Panc1 (cell line): ENCODE results near the gene C12orf57. TPM values are rescaled to one million over a fixed set of nuclear protein-coding genes. Genes with fewer than 3 reads are reported as not detected.

ENCODE experiments used
- ATAC-seq: fragments of 200-7000 bp; cut with Tn5 transposase; 2 replicates; pipeline ENCODE4 v1.9.1; 2020; ENCODE audit warnings: mild to moderate bottlenecking, moderate library complexity
- BruUV-seq: library from RNA; stranded (reverse); fragments of 400-500 nt; replicated peaks from 2 replicates; lab custom pipeline; 2021; lab: Mats Ljungman, UMichigan
- CTCF ChIA-PET: fragments of 300-600 bp; sonication (Branson Sonifier 250); formaldehyde crosslinking; loops from one replicate; lab custom pipeline; 2022; ENCODE audit warnings: antibody characterized with exemption; lab: Charles Lee
- POLR2A ChIA-PET: fragments of 300-600 bp; sonication (Branson Sonifier 250); formaldehyde crosslinking; loops from one replicate; lab custom pipeline; 2022; ENCODE audit warnings: antibody characterized with exemption; lab: Charles Lee
- DNase-seq: peaks from one replicate; pipeline ENCODE4 v3.0.0-alpha.2; 2010; ENCODE audit warnings: low read depth, low spot score
- H3K27ac ChIP-seq: 2 replicates; pipeline ENCODE4 v1.5.1; 2011; ENCODE audit warnings: mild to moderate bottlenecking, low read length, inconsistent platforms
- H3K27me3 ChIP-seq: fragments of 200-500 bp; sonication (Bioruptor generic); 2 replicates; pipeline ENCODE4 v1.6.0; 2014; ENCODE audit warnings: low read length, inconsistent platforms; ENCODE audit not compliant: control insufficient read depth, insufficient read depth
- H3K36me3 ChIP-seq: fragments of 200-500 bp; sonication (Bioruptor generic); 2 replicates; pipeline ENCODE4 v1.5.1; 2014; ENCODE audit warnings: inconsistent platforms, mild to moderate bottlenecking, low read length, moderate library complexity; ENCODE audit not compliant: control insufficient read depth, insufficient read depth
- H3K4me1 ChIP-seq: 2 replicates; pipeline ENCODE4 v1.5.1; 2011; ENCODE audit warnings: inconsistent platforms, mild to moderate bottlenecking, low read length, moderate library complexity; ENCODE audit not compliant: control insufficient read depth, insufficient read depth
- H3K4me3 ChIP-seq, 2 experiments: 2 replicates each; pipeline ENCODE4 v1.5.1; 2011 to 2012; ENCODE audit warnings: low read depth in 2 of 2, low read length in 2 of 2, mild to moderate bottlenecking in 2 of 2, inconsistent platforms in 1 of 2, moderate library complexity in 1 of 2
- H3K9me3 ChIP-seq: fragments of 200-500 bp; sonication (Bioruptor generic); 2 replicates; pipeline ENCODE4 v1.5.1; 2014; ENCODE audit warnings: low read depth, mild to moderate bottlenecking, inconsistent platforms, low read length, moderate library complexity; ENCODE audit not compliant: control insufficient read depth, insufficient read depth
- CTCF ChIP-seq: fragments of 450-650 bp; IDR thresholded peaks from 2 replicates; pipeline ENCODE4 v1.5.1; 2017; ENCODE audit warnings: mild to moderate bottlenecking
- POLR2AphosphoS5 ChIP-seq: IDR thresholded peaks from 2 replicates; pipeline ENCODE4 v1.6.1; 2012; ENCODE audit warnings: mild to moderate bottlenecking, low read depth, low read length, moderate library complexity
- REST ChIP-seq, 2 experiments: IDR thresholded peaks; 2 replicates each; pipeline ENCODE4 v1.6.1; 2011 to 2012; ENCODE audit warnings: low read depth in 2 of 2, control low read depth in 1 of 2, low read length in 1 of 2, mild to moderate bottlenecking in 1 of 2, moderate library complexity in 1 of 2; ENCODE audit not compliant: insufficient read depth in 1 of 2
- SIN3A ChIP-seq: IDR thresholded peaks from 2 replicates; pipeline ENCODE4 v1.6.1; 2012; ENCODE audit warnings: low read depth, mild to moderate bottlenecking, low read length, moderate library complexity, borderline replicate concordance; ENCODE audit not compliant: insufficient read depth
- TCF7L2 ChIP-seq: IDR thresholded peaks from 2 replicates; pipeline ENCODE4 v1.6.1; 2011; ENCODE audit warnings: mild to moderate bottlenecking, low read depth, low read length, inconsistent platforms
- in situ Hi-C: cut with HindIII; loops from 2 replicates; pipeline ENCODE4 v1.10.0; 2016; ENCODE audit warnings: low sequenced_read_pairs, low pct_unique_long_range_greater_than_20kb
- intact Hi-C: fragments of 100-400 bp; cut with micrococcal nuclease; formaldehyde crosslinking; loops from one replicate; pipeline ENCODE4 v1.10.0; 2022; ENCODE audit not compliant: unreplicated experiment
- total RNA-seq: library from RNA; stranded (reverse); gene quantifications from one replicate; pipeline ENCODE4 v1.2.1, GENCODE V29; 2021; ENCODE audit not compliant: unreplicated experiment

The C12orf57 gene
- total RNA-seq, 1 experiment from 2014 or later: 126 TPM

GRCh38 chr12:6950401-6950801 is 6.6 kb downstream of the C12orf57 start:
- CTCF ChIA-PET: no interaction called here
- in situ Hi-C loops (no loop called here), intact Hi-C loops (no loop called here)
- Histone ChIP-seq H3K4me1 (peaks cover 6% of the 10 kb centered on the region), H3K4me3 (no peak overlapping the region), H3K9me3 (no peaks in the 10 kb centered on the region), H3K27ac (no peak overlapping the region), H3K36me3 (no peaks in the 10 kb centered on the region), H3K27me3 (no peaks in the 10 kb centered on the region)
- BruUV-seq: no TSS peak
- POLR2A ChIA-PET: no interaction called here
- DNase-seq (no peak), ATAC-seq (no peak)
- TF ChIP-seq POLR2AphosphoS5: no peak
- TF ChIP-seq REST (IDR thresholded peaks at IDR 0.05; ENCODE audit: insufficient read depth in 1 of 2, low read depth in 2 of 2, low read length in 1 of 2): no peak
- TF ChIP-seq CTCF: no peak
- no peak for TF ChIP-seq TCF7L2
- no peak for TF ChIP-seq SIN3A

- intact Hi-C loops: no loop called here
- ChIA-PET CTCF (no interaction called here), POLR2A (no interaction called here)
- Histone ChIP-seq H3K36me3 (no peaks in the 10 kb centered on the region), H3K4me3 (no peak within 1 kb of the TSS), H3K27ac (no peak within 1 kb of the TSS), H3K9me3 (no peaks in the 10 kb centered on the region), H3K27me3 (no peaks in the 10 kb centered on the region), H3K4me1 (peaks cover under 1% of the 10 kb centered on the region; the same call in 1 of the 2 replicates)
- BruUV-seq: no TSS peak
- ATAC-seq (no peak), DNase-seq (no peak)
- TF ChIP-seq REST (IDR thresholded peaks at IDR 0.05; ENCODE audit: insufficient read depth in 1 of 2, low read depth in 2 of 2, low read length in 1 of 2): no peak
- TF ChIP-seq POLR2AphosphoS5: no peak
- no peak for TF ChIP-seq SIN3A
- TF ChIP-seq TCF7L2: no peak
- no peak for TF ChIP-seq CTCF
- in situ Hi-C loops: no loop called here
Observed at GRCh38 chr12:6950811-6951540, 7.2 kb downstream of the C12orf57 start, which contains the start of gene PTPN6. PTPN6 (plus strand) TSS chr12:6951356; CDS start chr12:6951513, 157 bp downstream.
